GM23338 (cell line): ENCODE results near the gene FAM117B. TPM values are rescaled to one million over a fixed set of nuclear protein-coding genes. Genes with fewer than 3 reads are reported as not detected.

ENCODE experiments used
- ATAC-seq: fragments of 200-7000 bp; cut with Tn5 transposase; 3 replicates; pipeline ENCODE4 v1.9.1; 2020
- DNase-seq: peaks from one replicate; pipeline ENCODE4 v3.0.0-alpha.2; 2015; ENCODE audit warnings: low spot score
- H2AFZ ChIP-seq: fragments of 200-600 bp; sonication (generic); 2 replicates; pipeline ENCODE4 v1.8.0; 2016; ENCODE audit warnings: antibody characterized with exemption, mild to moderate bottlenecking, moderate library complexity
- H3F3A ChIP-seq: fragments of 200-600 bp; sonication (generic); replicated peaks from 2 replicates; pipeline ENCODE4 v1.8.0; 2017; ENCODE audit warnings: antibody characterized with exemption, mixed run types, low read depth
- H3K27ac ChIP-seq: fragments of 200-600 bp; sonication (generic); 2 replicates; pipeline ENCODE4 v1.6.1; 2016; ENCODE audit warnings: low read depth
- H3K27me3 ChIP-seq: fragments of 200-600 bp; sonication (generic); 2 replicates; pipeline ENCODE4 v1.8.0; 2016; ENCODE audit warnings: mild to moderate bottlenecking, mixed run types, moderate library complexity; ENCODE audit not compliant: insufficient read depth
- H3K36me3 ChIP-seq: fragments of 200-600 bp; sonication (generic); 2 replicates; pipeline ENCODE4 v1.8.0; 2016; ENCODE audit warnings: mild to moderate bottlenecking; ENCODE audit not compliant: insufficient read depth
- H3K4me1 ChIP-seq: fragments of 200-600 bp; sonication (generic); 2 replicates; pipeline ENCODE4 v1.8.0; 2016; ENCODE audit warnings: mild to moderate bottlenecking, moderate library complexity; ENCODE audit not compliant: insufficient read depth
- H3K4me2 ChIP-seq: fragments of 200-600 bp; sonication (generic); 2 replicates; pipeline ENCODE4 v1.7.1; 2017; ENCODE audit warnings: mixed run types
- H3K4me3 ChIP-seq: fragments of 200-600 bp; sonication (generic); 2 replicates; pipeline ENCODE4 v1.6.1; 2016; ENCODE audit warnings: mixed run types
- H3K79me2 ChIP-seq: fragments of 200-600 bp; sonication (generic); replicated peaks from 2 replicates; pipeline ENCODE4 v1.8.0; 2017; ENCODE audit warnings: mild to moderate bottlenecking; ENCODE audit not compliant: insufficient read depth
- H3K9me2 ChIP-seq: fragments of 200-600 bp; sonication (generic); 2 replicates; pipeline ENCODE4 v1.8.0; 2017; ENCODE audit not compliant: insufficient read depth
- H4K20me1 ChIP-seq: fragments of 200-600 bp; sonication (generic); replicated peaks from 2 replicates; pipeline ENCODE4 v1.8.0; 2017; ENCODE audit warnings: mild to moderate bottlenecking; ENCODE audit not compliant: insufficient read depth
- H3K27ac Mint-ChIP-seq: 2 replicates; pipeline ENCODE4 v1.8.0; 2020; ENCODE audit warnings: inconsistent platforms, mild to moderate bottlenecking, moderate library complexity, mixed read lengths
- H3K27me3 Mint-ChIP-seq: 3 replicates; pipeline ENCODE4 v1.8.0; 2022; ENCODE audit warnings: low read depth, mild to moderate bottlenecking, moderate library complexity, mixed read lengths, inconsistent platforms; ENCODE audit not compliant: insufficient read depth, poor library complexity
- H3K36me3 Mint-ChIP-seq: 3 replicates; pipeline ENCODE4 v1.8.0; 2021; ENCODE audit warnings: low read depth, mild to moderate bottlenecking, inconsistent platforms, moderate library complexity, mixed read lengths
- H3K4me1 Mint-ChIP-seq: 3 replicates; pipeline ENCODE4 v1.8.0; 2020; ENCODE audit warnings: mild to moderate bottlenecking, inconsistent platforms, mixed read lengths
- H3K4me3 Mint-ChIP-seq: 3 replicates; pipeline ENCODE4 v1.8.0; 2021; ENCODE audit warnings: moderate library complexity, mild to moderate bottlenecking, inconsistent platforms, mixed read lengths
- H3K9me3 Mint-ChIP-seq: 3 replicates; pipeline ENCODE4 v1.8.0; 2020; ENCODE audit warnings: moderate library complexity, mild to moderate bottlenecking, inconsistent platforms, mixed read lengths
- CREB1 ChIP-seq: fragments of 250-450 bp; sonication (Bioruptor Pico); IDR thresholded peaks from 2 replicates; pipeline ENCODE4 v1.5.0; 2020; ENCODE audit warnings: low read depth, mild to moderate bottlenecking, moderate library complexity
- EZH2phosphoT487 ChIP-seq: fragments of 200-600 bp; sonication (generic); IDR thresholded peaks from one replicate; pipeline ENCODE4 v1.8.1; 2018; ENCODE audit warnings: antibody characterized with exemption; ENCODE audit not compliant: unreplicated experiment
- JUNB ChIP-seq: IDR thresholded peaks from one replicate; pipeline ENCODE4 v1.6.1; 2016; ENCODE audit warnings: antibody characterized with exemption; ENCODE audit not compliant: unreplicated experiment
- NANOG ChIP-seq: IDR thresholded peaks from 2 replicates; pipeline ENCODE4 v1.6.1; 2016; ENCODE audit warnings: antibody characterized with exemption, borderline replicate concordance
- REST ChIP-seq: IDR thresholded peaks from one replicate; pipeline ENCODE4 v1.6.1; 2018; ENCODE audit warnings: antibody characterized with exemption; ENCODE audit not compliant: unreplicated experiment
- STAT1 ChIP-seq: IDR thresholded peaks from one replicate; pipeline ENCODE4 v1.6.1; 2016; ENCODE audit warnings: antibody characterized with exemption; ENCODE audit not compliant: unreplicated experiment
- ZNF114 ChIP-seq: fragments of 250-450 bp; sonication (Bioruptor Pico); IDR thresholded peaks from 2 replicates; pipeline ENCODE4 v1.5.0; 2020; ENCODE audit warnings: mild to moderate bottlenecking, moderate library complexity
- ZNF331 ChIP-seq: fragments of 250-450 bp; sonication (Bioruptor Pico); IDR thresholded peaks from 2 replicates; pipeline ENCODE4 v1.5.0; 2020; ENCODE audit warnings: low read depth, mild to moderate bottlenecking, moderate library complexity
- polyA plus RNA-seq: library from polyadenylated mRNA; unstranded; fragments of >200 nt; fragmentation: Nextera tagmentation; extraction: Ambion mirVana; gene quantifications from 2 replicates; pipeline ENCODE4 v1.2.1, GENCODE V29; 2016
- total RNA-seq: library from RNA; depleted of rRNA; stranded (reverse); fragments of >200 nt; shearing (Covaris generic); gene quantifications from 2 replicates; pipeline ENCODE4 v1.2.3, GENCODE V29; 2014
- TF ChIP-seq, protein P1 (sequence below), 2 experiments: fragments of 200-600 bp in 1 of 2; sonication (generic) in 1 of 2; conservative IDR thresholded peaks; 2 replicates each; pipeline versions ENCODE4 v1.5.1 to v1.6.1; 2016 to 2017; ENCODE audit warnings: antibody characterized with exemption in 2 of 2, low read depth in 2 of 2, mild to moderate bottlenecking in 2 of 2, moderate library complexity in 1 of 2
- TF ChIP-seq, protein P2 (sequence below): IDR thresholded peaks from 2 replicates; pipeline ENCODE4 v1.6.1; 2016; ENCODE audit warnings: antibody characterized with exemption

The FAM117B gene
- total and polyA plus RNA-seq, 2 experiments from 2014 or later = 8.4 to 23.0 TPM

GRCh38 chr2:202817771-202818170 lies 183.0 kb downstream of the FAM117B start:
- ATAC-seq = no peak
- no peak overlapping the region for H2AFZ ChIP-seq
- H3K9me3 Mint-ChIP-seq = peaks cover 5% of the 10 kb centered on the region; the same call in 1 of the 3 replicates

DNA sequence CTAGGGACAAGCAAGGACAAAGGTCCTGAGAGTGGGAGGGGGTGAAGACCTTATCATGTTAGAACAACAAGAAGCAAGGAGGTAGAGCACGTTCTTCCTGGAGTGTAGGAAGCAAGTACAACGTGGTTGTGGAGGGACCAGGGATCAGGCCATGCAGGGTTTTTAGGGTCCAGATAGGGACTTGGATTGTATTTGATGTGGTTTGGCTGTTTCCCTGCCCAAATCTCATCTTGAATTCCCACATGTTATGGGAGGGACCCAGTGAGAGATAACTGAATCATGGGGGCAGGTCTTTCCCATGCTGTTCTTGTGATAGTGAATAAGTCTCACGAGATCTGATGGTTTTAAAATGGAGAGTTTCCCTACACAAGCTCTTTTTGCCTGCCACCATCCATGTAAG lies 183.6 kb downstream of the FAM117B start:
- no peak overlapping the region for H3K27ac Mint-ChIP-seq
- Histone ChIP-seq H3K4me1 (no peaks in the 10 kb centered on the region), H3K4me2 (no peak overlapping the region), H3F3A (no peaks in the 10 kb centered on the region), H3K36me3 (no peaks in the 10 kb centered on the region), H2AFZ (no peak overlapping the region), H3K27me3 (no peaks in the 10 kb centered on the region), H3K79me2 (no peaks in the 10 kb centered on the region), H3K9me2 (no peaks in the 10 kb centered on the region), H3K27ac (no peak overlapping the region), H3K4me3 (no peak overlapping the region), H4K20me1 (no peaks in the 10 kb centered on the region)
- H3K27me3 Mint-ChIP-seq = no peaks in the 10 kb centered on the region
- no peak overlapping the region for H3K4me3 Mint-ChIP-seq
- ATAC-seq (no peak), DNase-seq (no peak)
- no peaks in the 10 kb centered on the region for H3K4me1 Mint-ChIP-seq
- peaks cover 5% of the 10 kb centered on the region; the same call in 1 of the 3 replicates for H3K9me3 Mint-ChIP-seq
- H3K36me3 Mint-ChIP-seq = peaks cover 7% of the 10 kb centered on the region; the same call in 2 of the 3 replicates
- TF ChIP-seq, protein P1, sequence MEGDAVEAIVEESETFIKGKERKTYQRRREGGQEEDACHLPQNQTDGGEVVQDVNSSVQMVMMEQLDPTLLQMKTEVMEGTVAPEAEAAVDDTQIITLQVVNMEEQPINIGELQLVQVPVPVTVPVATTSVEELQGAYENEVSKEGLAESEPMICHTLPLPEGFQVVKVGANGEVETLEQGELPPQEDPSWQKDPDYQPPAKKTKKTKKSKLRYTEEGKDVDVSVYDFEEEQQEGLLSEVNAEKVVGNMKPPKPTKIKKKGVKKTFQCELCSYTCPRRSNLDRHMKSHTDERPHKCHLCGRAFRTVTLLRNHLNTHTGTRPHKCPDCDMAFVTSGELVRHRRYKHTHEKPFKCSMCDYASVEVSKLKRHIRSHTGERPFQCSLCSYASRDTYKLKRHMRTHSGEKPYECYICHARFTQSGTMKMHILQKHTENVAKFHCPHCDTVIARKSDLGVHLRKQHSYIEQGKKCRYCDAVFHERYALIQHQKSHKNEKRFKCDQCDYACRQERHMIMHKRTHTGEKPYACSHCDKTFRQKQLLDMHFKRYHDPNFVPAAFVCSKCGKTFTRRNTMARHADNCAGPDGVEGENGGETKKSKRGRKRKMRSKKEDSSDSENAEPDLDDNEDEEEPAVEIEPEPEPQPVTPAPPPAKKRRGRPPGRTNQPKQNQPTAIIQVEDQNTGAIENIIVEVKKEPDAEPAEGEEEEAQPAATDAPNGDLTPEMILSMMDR (conservative IDR thresholded peaks at IDR 0.05; ENCODE audit: low read depth in 2 of 2) = no peak
- TF ChIP-seq NANOG (no peak), EZH2phosphoT487 (no peak), ZNF114 (CRISPR knock-in tag) (no peak), ZNF331 (CRISPR knock-in tag) (no peak), STAT1 (no peak), CREB1 (CRISPR knock-in tag) (no peak)

More at GRCh38 chr2:202817771-202818170, 183.0 kb downstream of the FAM117B start:
- no peak overlapping the region for H3K4me2 ChIP-seq
- no peaks in the 10 kb centered on the region for H3K4me1 ChIP-seq
- Mint-ChIP-seq H3K4me1 (no peaks in the 10 kb centered on the region), H3K27me3 (no peaks in the 10 kb centered on the region), H3K27ac (no peak overlapping the region), H3K36me3 (peaks cover 7% of the 10 kb centered on the region; the same call in 2 of the 3 replicates), H3K4me3 (no peak overlapping the region)
- H3K4me3 ChIP-seq = no peak overlapping the region
- no peak for DNase-seq
- no peaks in the 10 kb centered on the region for H3K79me2 ChIP-seq
- H4K20me1 ChIP-seq = no peaks in the 10 kb centered on the region
- no peaks in the 10 kb centered on the region for H3K27me3 ChIP-seq
- no peak for TF ChIP-seq EZH2phosphoT487
- TF ChIP-seq, protein P2, sequence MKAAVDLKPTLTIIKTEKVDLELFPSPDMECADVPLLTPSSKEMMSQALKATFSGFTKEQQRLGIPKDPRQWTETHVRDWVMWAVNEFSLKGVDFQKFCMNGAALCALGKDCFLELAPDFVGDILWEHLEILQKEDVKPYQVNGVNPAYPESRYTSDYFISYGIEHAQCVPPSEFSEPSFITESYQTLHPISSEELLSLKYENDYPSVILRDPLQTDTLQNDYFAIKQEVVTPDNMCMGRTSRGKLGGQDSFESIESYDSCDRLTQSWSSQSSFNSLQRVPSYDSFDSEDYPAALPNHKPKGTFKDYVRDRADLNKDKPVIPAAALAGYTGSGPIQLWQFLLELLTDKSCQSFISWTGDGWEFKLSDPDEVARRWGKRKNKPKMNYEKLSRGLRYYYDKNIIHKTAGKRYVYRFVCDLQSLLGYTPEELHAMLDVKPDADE = no peak
- no peak for TF ChIP-seq REST
- no peak for TF ChIP-seq STAT1
- no peak for TF ChIP-seq ZNF114 (CRISPR knock-in tag)
- TF ChIP-seq ZNF331 (CRISPR knock-in tag) = no peak
- no peak for TF ChIP-seq CREB1 (CRISPR knock-in tag)
- TF ChIP-seq NANOG = no peak
- no peak for TF ChIP-seq JUNB
- no peaks in the 10 kb centered on the region for H3F3A ChIP-seq
- no peaks in the 10 kb centered on the region for H3K36me3 ChIP-seq
- no peak overlapping the region for H3K27ac ChIP-seq
- H3K9me2 ChIP-seq = no peaks in the 10 kb centered on the region
